Progenitor cell of endocrine pancreas (in vitro differentiated cells): ENCODE data around the gene OR4K15. TPM values are rescaled to one million over a fixed set of nuclear protein-coding genes. Genes with fewer than 3 reads are reported as not detected.
"Not testable (repeated sequence)": the region's sequence is repeated elsewhere in the genome, so short reads cannot be mapped to it uniquely, and the experiment has no call there.

Experiments
- DNase-seq: peaks from one replicate; pipeline ENCODE4 v3.0.0; 2021; ENCODE audit warnings: low spot score; ENCODE audit not compliant: unreplicated experiment
- H3K27ac Mint-ChIP-seq: 2 replicates; pipeline ENCODE4 v1.8.0; 2021; ENCODE audit warnings: mild to moderate bottlenecking, moderate library complexity, mixed read lengths
- H3K27me3 Mint-ChIP-seq: 2 replicates; pipeline ENCODE4 v1.8.0; 2021; ENCODE audit warnings: mixed read lengths
- H3K36me3 Mint-ChIP-seq: 2 replicates; pipeline ENCODE4 v1.8.0; 2022; ENCODE audit warnings: mixed read lengths; ENCODE audit not compliant: insufficient read depth
- H3K4me1 Mint-ChIP-seq: 2 replicates; pipeline ENCODE4 v1.8.0; 2021; ENCODE audit warnings: low read depth, mixed read lengths
- H3K4me3 Mint-ChIP-seq: 2 replicates; pipeline ENCODE4 v1.8.0; 2021; ENCODE audit warnings: low read depth, mild to moderate bottlenecking, moderate library complexity, mixed read lengths
- H3K9me3 Mint-ChIP-seq: 2 replicates; pipeline ENCODE4 v1.8.0; 2021; ENCODE audit warnings: low read depth, mixed read lengths
- CTCF ChIP-seq: fragments of 200-600 bp; sonication (generic); IDR thresholded peaks from one replicate; pipeline ENCODE4 v1.5.0; 2021; ENCODE audit warnings: antibody characterized with exemption, mild to moderate bottlenecking; ENCODE audit not compliant: unreplicated experiment
- long read RNA-seq: library from polyadenylated mRNA; unstranded; transcript quantifications from one replicate; pipeline ENCODE4 v2.0.0, GENCODE V29; 2020
- total RNA-seq: library from RNA; stranded (reverse); gene quantifications from 2 replicates; pipeline ENCODE4 v1.2.1, GENCODE V29; 2021

The OR4K15 gene
- not detected in 2 replicates for total RNA-seq
- long read RNA-seq = 0 reads

- Mint-ChIP-seq H3K4me1 (no peaks in the 10 kb centered on the region), H3K4me3 (no peak within 1 kb of the TSS), H3K9me3 (peaks cover 49% of the 10 kb centered on the region)
These were observed at the start of gene OR4K15 for GRCh38 chr14:19975291-19975690. TSS of gene OR4K15 (plus strand) at chr14:19975591. CDS start at chr14:19975591, 0 bp downstream.

GRCh38 chr14:19930617-19931016, 44.8 kb upstream of the OR4K15 start, which contains the start of gene OR4K1:
TSS of gene OR4K1 (plus strand) at chr14:19930917. CDS start at chr14:19935667, 4,750 bp downstream.
- Mint-ChIP-seq H3K27ac (no peak within 1 kb of the TSS), H3K27me3 (no peaks in the 10 kb centered on the region), H3K4me1 (no peaks in the 10 kb centered on the region), H3K4me3 (no peak within 1 kb of the TSS), H3K36me3 (no peaks in the 10 kb centered on the region), H3K9me3 (peaks cover 52% of the 10 kb centered on the region)
- TF ChIP-seq CTCF = no peak
- no peak for DNase-seq

More at GRCh38 chr14:19975291-19975690, at the start of gene OR4K15:
- no peak within 1 kb of the TSS for H3K27ac Mint-ChIP-seq
- no peak for TF ChIP-seq CTCF
- H3K27me3 Mint-ChIP-seq = no peaks in the 10 kb centered on the region
- DNase-seq = no peak
- no peaks in the 10 kb centered on the region for H3K36me3 Mint-ChIP-seq

- Mint-ChIP-seq H3K36me3 (no peaks in the 10 kb centered on the region), H3K27me3 (no peaks in the 10 kb centered on the region), H3K27ac (no peak overlapping the region), H3K9me3 (peaks cover 33% of the 10 kb centered on the region), H3K4me3 (no peak overlapping the region), H3K4me1 (no peaks in the 10 kb centered on the region)
- TF ChIP-seq CTCF = no peak
- no peak for DNase-seq
These were observed 33.7 kb upstream of the OR4K15 start for GRCh38 chr14:19941668-19942067.

- TF ChIP-seq CTCF = no peak
- Mint-ChIP-seq H3K4me3 (no peak overlapping the region), H3K27ac (no peak overlapping the region), H3K36me3 (peaks cover 2% of the 10 kb centered on the region), H3K27me3 (no peaks in the 10 kb centered on the region), H3K4me1 (no peaks in the 10 kb centered on the region), H3K9me3 (peaks cover 23% of the 10 kb centered on the region)
- no peak for DNase-seq
These were observed 27.8 kb upstream of the OR4K15 start for GRCh38 chr14:19947413-19948090.

- peaks cover 27% of the 10 kb centered on the region for H3K9me3 Mint-ChIP-seq
- H3K36me3 Mint-ChIP-seq = peaks cover 2% of the 10 kb centered on the region
- H3K27me3 Mint-ChIP-seq = no peaks in the 10 kb centered on the region
- H3K27ac Mint-ChIP-seq = no peak overlapping the region
- no peaks in the 10 kb centered on the region for H3K4me1 Mint-ChIP-seq
- no peak overlapping the region for H3K4me3 Mint-ChIP-seq
- DNase-seq = no peak
- no peak for TF ChIP-seq CTCF
These were observed 26.2 kb upstream of the OR4K15 start for GRCh38 chr14:19949218-19949617.

GRCh38 chr14:19969735-19970134, 5.7 kb upstream of the OR4K15 start:
- peaks cover 56% of the 10 kb centered on the region for H3K9me3 Mint-ChIP-seq
- H3K27ac Mint-ChIP-seq, H3K36me3 Mint-ChIP-seq, H3K4me3 Mint-ChIP-seq, DNase-seq, H3K4me1 Mint-ChIP-seq, H3K27me3 Mint-ChIP-seq: not testable (repeated sequence)
